ENCODE data around the gene DNAJB14.

Gene DNAJB14

DNA sequence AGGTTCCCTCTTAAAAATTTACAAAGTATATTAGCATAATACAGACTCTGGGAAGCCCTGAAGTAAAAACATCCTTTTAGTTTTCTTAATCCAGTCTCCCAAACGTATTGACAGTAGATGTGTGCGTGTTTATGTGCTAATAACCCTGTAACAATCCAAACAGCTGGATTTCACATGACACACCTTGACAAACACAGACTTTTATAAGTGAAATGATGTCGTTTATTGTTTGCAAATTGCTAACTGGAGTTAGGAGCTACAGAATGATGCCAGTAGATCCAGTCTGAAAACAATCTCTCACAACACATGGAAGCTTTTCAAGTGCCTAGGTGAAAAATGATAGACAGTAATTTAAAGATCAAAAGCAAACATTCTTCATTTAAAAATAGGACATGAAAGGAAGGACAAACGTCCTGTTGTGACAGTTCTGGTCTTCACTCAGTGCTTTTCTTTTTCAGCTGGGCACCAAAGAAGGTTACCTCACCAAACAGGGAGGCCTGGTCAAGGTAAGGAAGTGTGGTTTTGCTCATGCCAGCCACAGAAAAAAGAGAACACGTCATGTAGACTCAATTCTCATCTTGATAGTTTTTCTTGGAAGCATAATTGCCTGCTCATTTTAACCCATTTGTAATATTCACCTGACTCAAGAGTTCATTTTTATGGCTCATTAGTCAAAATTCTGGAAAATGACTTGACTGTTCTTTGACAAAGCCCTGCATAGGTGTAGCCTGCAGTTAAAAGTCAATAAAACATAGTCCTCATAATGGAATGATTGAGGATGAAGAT lies 85.1 kb downstream of the DNAJB14 start:
- DNase-seq = peak; percentile 89

DNA sequence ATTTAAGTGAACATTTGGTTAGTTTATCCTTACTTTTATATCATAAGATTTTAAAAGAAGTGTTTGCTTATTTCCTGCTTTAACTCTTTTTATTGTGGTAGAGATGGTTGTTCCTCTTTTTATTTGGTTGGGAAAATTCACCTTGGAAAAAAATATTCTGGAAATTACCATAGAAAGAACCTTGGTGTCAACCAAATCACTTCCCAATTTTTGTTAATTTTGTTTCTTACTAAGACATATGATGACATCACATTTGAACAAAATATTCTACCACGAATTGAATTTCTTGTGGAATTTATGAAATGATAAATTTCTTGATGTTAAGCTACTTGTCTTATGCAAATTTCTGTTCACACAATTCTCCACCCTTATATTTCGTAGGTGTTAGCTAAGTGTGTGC lies 85.9 kb downstream of the DNAJB14 start:
- DNase-seq = no peak

DNA sequence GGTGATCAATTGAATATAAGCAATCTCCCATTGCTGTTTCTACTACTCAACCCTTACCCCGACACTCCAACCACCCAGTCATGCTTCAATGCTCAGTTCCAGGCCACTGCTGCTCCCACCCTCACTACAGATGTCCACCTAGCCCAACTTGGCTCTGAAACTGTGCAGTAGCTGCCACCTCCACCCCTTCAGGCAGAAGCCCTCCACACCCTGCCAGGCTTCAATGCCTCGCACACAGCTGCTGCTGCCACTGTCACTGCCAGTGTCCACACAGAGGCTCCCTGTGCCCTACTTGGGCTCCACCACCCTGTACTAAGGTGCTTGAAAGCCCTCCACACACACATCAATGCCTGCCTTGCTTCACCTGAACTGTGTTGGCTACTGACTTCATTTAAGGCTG lies 86.8 kb downstream of the DNAJB14 start:
- no peak for DNase-seq

- no peak for DNase-seq
Observed at GRCh38 chr4:99857307-99857706, 89.1 kb downstream of the DNAJB14 start.

DNA sequence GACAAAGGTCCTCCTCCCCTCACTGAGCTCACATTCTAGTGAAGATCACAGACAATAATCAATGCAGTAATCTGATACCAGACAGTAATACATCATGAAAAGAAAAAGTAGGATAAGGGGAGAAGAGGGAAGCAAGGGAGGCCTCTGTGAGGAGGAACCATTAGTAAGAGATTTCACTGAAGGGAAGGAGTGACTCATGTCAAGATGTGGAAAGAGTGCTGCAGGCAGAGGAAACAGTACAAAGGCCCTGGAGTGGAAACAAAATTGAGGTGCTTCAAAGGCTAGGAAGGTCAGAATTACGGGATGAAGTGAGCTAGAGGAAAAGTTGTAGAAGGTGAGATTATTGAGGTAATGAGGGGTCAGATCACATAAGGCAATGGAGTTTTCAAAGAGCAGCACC lies 90.3 kb downstream of the DNAJB14 start:
- DNase-seq = peak; percentile 76

DNA sequence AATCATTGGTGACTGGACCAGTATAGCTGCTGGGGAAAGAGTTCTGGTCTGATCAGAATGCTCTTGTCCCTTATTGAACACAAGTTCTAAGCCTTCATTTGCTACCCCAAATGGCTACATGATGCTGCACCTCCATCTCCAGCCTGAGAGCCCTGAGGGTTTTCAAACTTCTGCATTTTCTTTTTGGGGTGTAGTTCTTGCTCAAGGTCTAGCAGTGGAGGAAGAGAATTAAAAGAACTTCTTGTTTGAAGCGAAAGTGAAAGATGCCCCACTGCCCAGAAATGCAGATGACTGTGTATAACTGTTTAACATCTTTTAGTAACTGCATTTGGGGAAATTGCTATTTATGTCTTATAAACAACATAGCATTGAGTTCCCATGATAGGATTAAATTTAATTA lies 90.7 kb downstream of the DNAJB14 start:
- DNase-seq = peak; percentile 64

GRCh38 chr4:99853999-99854398 lies 92.4 kb downstream of the DNAJB14 start:
- no peak for DNase-seq

DNA sequence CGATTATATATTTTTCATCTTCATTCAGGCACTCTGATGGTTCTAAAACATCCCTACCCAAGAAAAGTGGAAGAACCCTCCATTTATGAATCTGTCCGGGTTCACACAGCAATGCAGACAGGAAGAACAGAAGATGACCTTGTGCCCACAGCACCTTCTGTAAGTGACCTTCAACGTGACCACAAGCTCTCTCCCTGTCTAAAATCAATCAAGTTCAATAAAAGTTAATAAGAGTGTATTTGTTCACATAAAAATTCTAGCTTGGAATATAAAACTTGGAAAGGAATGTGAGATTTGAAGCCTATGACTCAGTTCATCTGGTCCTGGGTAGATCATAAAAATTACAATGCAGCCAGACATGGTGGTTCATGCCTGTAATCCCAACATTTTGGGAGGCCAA lies 93.2 kb downstream of the DNAJB14 start:
- DNase-seq = no peak

GRCh38 chr4:99852199-99852749 lies 94.1 kb downstream of the DNAJB14 start:
- DNase-seq = peak; percentile 65

DNA sequence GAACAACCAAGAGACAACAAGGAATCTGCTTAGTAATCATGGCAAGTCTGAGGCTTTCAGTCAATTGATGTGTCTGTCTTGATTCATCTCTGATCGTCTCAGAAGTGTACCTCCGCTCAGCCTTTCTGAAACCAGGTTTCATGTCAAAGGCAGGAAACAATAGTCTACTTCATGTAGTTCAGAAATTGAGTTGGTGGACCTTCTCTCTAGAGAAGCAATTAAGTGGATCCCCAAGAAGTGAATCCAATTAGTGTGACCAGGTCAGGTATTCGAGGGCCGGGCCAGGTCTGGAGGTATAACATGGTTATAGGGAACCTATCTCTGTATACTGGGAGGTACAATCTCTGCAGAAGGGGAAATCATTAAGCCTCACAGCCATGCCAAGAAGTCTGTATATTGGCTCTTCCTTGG lies 97.8 kb downstream of the DNAJB14 start:
- DNase-seq = peak; percentile 88

DNA sequence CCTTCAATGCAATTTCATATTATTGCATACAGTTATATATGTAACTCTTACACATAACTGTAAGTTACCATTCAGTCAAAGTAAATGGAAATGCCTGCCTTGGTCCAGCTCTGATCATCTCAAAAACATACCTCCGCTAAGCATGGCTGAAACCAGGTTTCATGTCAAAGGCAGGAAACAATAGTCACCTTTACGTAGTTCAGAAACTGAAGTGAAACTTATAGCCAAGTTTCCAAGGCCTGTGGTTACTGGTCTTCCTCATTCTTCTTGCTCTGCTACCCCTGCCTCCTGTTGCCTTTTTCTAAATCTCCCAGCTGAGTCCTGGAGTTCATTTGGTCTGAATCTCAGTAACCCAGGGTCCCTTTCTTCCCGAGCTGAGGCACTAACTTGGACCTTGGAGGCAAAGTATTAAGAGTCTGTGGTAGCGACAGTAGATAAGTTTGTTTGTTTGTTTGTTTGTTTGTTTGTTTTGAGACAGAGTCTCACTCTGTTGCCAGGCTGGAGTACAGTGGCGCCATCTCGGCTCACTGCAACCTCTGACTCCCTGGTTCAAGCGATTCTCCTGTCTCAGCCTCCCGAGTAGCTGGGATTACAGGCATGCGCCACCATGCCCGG lies 98.9 kb downstream of the DNAJB14 start:
- peak; percentile 82 for DNase-seq

DNA sequence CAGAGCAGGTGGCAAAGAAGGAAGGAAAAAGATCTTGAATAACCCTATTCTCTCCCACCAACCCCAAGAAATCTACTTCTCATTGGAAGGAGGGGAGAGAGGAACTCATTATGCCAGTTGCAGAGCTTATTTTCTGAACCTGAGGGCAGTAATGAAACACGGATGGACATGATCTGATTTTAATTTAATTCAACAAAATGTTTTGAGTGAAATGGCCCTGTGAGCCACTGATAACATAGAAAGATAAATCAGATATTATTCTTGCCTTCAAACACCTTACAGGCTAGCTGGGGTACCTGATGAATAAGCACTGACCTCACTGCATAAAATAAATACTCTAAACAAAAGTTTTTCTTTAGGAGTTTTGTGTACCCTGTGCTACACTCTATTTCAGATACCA lies 99.5 kb downstream of the DNAJB14 start:
- DNase-seq = no peak
